ENCODE results near the gene RGS17. TPM values are rescaled to one million over a fixed set of nuclear protein-coding genes. Genes with fewer than 3 reads are reported as not detected.
"Not testable (repeated sequence)": the region's sequence is repeated elsewhere in the genome, so short reads cannot be mapped to it uniquely, and the experiment has no call there.

The RGS17 gene
- total RNA-seq, 1 donor from 2014 or later = 0.26 TPM

DNA sequence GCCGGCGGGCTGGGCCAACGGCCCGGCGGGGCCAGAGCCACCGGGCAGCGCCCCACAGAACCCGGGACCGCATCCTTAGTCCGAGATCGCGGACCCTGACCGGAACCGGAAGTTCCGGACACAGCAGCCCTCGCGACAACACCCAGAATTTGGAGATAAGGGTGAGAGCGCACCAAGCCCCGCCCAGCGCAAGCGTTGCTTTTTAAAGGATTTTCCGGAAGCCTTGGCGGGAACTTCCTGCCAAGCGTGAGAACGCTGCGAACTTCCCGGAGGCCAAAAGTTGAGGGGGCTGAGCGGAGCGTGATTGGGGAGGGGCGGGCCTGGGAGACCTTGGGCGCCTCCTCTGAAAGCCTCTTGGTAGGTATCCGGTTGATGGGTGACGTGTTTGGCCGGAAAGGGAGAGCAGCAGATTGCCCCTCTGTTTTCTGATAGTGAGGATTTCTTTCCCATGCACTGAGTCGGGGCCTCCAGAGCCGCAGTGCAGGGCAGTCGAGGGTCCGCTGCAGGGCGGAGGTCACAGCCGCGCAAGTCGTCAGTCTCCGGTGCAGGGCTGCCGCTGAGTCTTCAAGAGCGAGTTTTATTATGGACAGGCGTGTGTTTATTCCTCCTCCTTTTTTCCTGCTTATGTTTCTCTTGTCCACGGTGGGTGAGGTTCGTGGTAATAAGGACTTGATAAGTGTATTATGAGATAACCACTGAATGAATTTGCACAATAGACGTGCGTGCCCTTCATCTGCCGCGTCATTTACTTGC, 128.3 kb downstream of the RGS17 start, which contains the start of gene MTRF1L:
MTRF1L (minus strand) TSS at position 97 of the 753 bp plus-strand sequence; CDS start at position 73, 24 bp downstream.
- TF ChIP-seq CTCF (IDR thresholded peaks at IDR 0.05) = no peak
- Histone ChIP-seq H3K36me3 (peaks cover 6% of the 10 kb centered on the region), H3K4me3 (peak within 1 kb of the TSS; percentile 72), H3K4me1 (peaks cover 22% of the 10 kb centered on the region), H3K9me3 (no peaks in the 10 kb centered on the region), H3K27ac (peak within 1 kb of the TSS; percentile 86), H3K27me3 (no peaks in the 10 kb centered on the region)
- ATAC-seq (peak; percentile 99), DNase-seq (peak; percentile 97)
- intact Hi-C loops (cut with DNase I) = no loop called here

GRCh38 chr6:153001767-153002612, 129.1 kb downstream of the RGS17 start:
- H3K27ac ChIP-seq = peak overlapping the region; percentile 86
- H3K4me3 ChIP-seq = peak overlapping the region; percentile 72
- TF ChIP-seq CTCF (IDR thresholded peaks at IDR 0.05) = no peak
- H3K9me3 ChIP-seq = no peaks in the 10 kb centered on the region
- intact Hi-C loops (cut with DNase I) = no loop called here
- DNase-seq (no peak), ATAC-seq (peak; percentile 37)
- peaks cover 14% of the 10 kb centered on the region for H3K36me3 ChIP-seq
- H3K27me3 ChIP-seq = no peaks in the 10 kb centered on the region
- H3K4me1 ChIP-seq = peaks cover 22% of the 10 kb centered on the region

DNA sequence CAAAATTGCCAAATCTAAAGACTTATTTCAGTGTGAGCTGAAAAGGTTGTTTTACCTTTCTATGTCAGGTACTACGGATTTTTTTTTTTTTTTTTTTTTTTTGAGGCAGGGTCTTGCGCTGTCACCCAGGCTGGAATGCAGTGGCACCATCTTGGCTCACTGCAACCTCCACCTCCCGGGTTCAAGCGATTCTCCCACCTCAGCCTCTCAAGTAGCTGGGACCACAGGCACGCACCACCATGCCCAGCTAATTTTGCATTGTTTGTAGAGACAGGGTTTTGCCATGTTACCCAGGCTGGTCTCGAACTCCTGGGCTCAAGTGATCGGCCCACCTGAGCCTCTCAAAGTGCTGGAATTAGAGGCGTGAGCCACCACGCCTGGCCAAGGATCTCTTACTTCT, 130.3 kb downstream of the RGS17 start:
- H3K4me1 ChIP-seq = peaks cover 22% of the 10 kb centered on the region
- H3K27me3 ChIP-seq; ATAC-seq; H3K27ac ChIP-seq; H3K9me3 ChIP-seq; H3K4me3 ChIP-seq; DNase-seq; intact Hi-C loops (cut with DNase I): not testable (repeated sequence)
- peaks cover 26% of the 10 kb centered on the region for H3K36me3 ChIP-seq

GRCh38 chr6:153000243-153000642, 130.8 kb downstream of the RGS17 start:
- DNase-seq = no peak
- ATAC-seq = no peak
- peaks cover 28% of the 10 kb centered on the region for H3K36me3 ChIP-seq
- peaks cover 22% of the 10 kb centered on the region for H3K4me1 ChIP-seq
- intact Hi-C loops (cut with DNase I) = no loop called here
- no peak overlapping the region for H3K27ac ChIP-seq
- H3K4me3 ChIP-seq = no peak overlapping the region
- no peak for TF ChIP-seq CTCF (IDR thresholded peaks at IDR 0.05)
- no peaks in the 10 kb centered on the region for H3K27me3 ChIP-seq
- H3K9me3 ChIP-seq = no peaks in the 10 kb centered on the region

- intact Hi-C loops (cut with DNase I); H3K27ac ChIP-seq: not testable (repeated sequence)
- peaks cover 22% of the 10 kb centered on the region for H3K4me1 ChIP-seq
Observed at GRCh38 chr6:152999538-152999937, 131.5 kb downstream of the RGS17 start.

DNA sequence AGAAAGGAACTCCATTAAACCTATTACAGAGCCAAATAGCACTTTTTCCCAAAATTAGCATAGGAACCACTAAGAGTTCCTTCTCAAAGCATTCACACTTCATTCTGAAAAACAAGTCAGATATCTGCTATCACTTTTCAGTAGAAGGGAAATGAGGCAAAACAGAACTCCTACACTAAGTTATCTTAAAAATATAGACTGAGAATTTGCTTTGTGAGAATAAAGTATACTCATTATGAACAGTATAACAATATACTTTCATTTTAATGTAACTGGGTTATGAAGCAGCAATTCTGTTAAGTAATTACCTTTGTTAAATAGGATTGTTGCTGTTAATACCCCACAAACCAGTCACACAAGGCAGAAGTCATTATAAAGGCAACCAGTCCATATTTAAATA, 137.2 kb downstream of the RGS17 start:
- Histone ChIP-seq H3K27ac (no peak overlapping the region), H3K4me1 (no peaks in the 10 kb centered on the region), H3K9me3 (no peaks in the 10 kb centered on the region), H3K36me3 (peaks cover 72% of the 10 kb centered on the region), H3K4me3 (no peak overlapping the region), H3K27me3 (no peaks in the 10 kb centered on the region)
- intact Hi-C loops (cut with DNase I) = no loop called here
- DNase-seq (no peak), ATAC-seq (no peak)
- no peak for TF ChIP-seq CTCF (IDR thresholded peaks at IDR 0.05)

More at GRCh38 chr6:152999538-152999937, 131.5 kb downstream of the RGS17 start:
- DNase-seq, ATAC-seq, H3K9me3 ChIP-seq, H3K27me3 ChIP-seq, H3K4me3 ChIP-seq: not testable (repeated sequence)
- H3K36me3 ChIP-seq = peaks cover 33% of the 10 kb centered on the region
